Measurements from ENCODE around the gene PHTF1. TPM values are rescaled to one million over a fixed set of nuclear protein-coding genes. Genes with fewer than 3 reads are reported as not detected.

Gene PHTF1
- total and polyA plus RNA-seq, 4 donors: 9.5 to 29.7 (median 19.5) TPM

- no peak overlapping the region for H3K27ac ChIP-seq (ENCODE audit: low read depth in 1 of 2, low read length in 1 of 2)
- H3K9me3 ChIP-seq (ENCODE audit: control insufficient read depth in 4 of 4, insufficient read depth in 3 of 4, low read length in 3 of 4): no peaks in the 10 kb centered on the region
- peaks cover 0 to 7% (median 4%) of the 10 kb centered on the region in 4 donors for H3K36me3 ChIP-seq (ENCODE audit: control insufficient read depth in 4 of 4, insufficient read depth in 4 of 4, low read length in 4 of 4)
- no peak for TF ChIP-seq CTCF (IDR thresholded peaks at IDR 0.05; ENCODE audit: control extremely low read depth, extremely low read depth)
- no peak for DNase-seq
- H3K27me3 ChIP-seq (ENCODE audit: control insufficient read depth in 3 of 3, insufficient read depth in 3 of 3, low read length in 2 of 3): no peaks in the 10 kb centered on the region
- ATAC-seq (ENCODE audit: insufficient read depth, low FRiP score): no peak
- no peak overlapping the region for H3K9ac ChIP-seq (ENCODE audit: insufficient read depth in 1 of 2, low read length in 2 of 2)
- WGBS, 2 donors: 66 to 92% methylated on average over 3 of the region's 3 CpGs
- H3K4me3 ChIP-seq: no peak overlapping the region
- peaks cover 1 to 14% (median 6%) of the 10 kb centered on the region in 5 donors for H3K4me1 ChIP-seq (ENCODE audit: control insufficient read depth in 5 of 5, insufficient read depth in 5 of 5, low read length in 5 of 5)
Measured at GRCh38 chr1:113800487-113800886, 41.2 kb upstream of the PHTF1 start.

- Histone ChIP-seq H3K36me3 (ENCODE audit: control insufficient read depth in 4 of 4, insufficient read depth in 4 of 4, low read length in 4 of 4) (peaks cover 0 to 8% (median 5%) of the 10 kb centered on the region in 4 donors), H3K4me1 (ENCODE audit: control insufficient read depth in 5 of 5, insufficient read depth in 5 of 5, low read length in 5 of 5) (peaks cover 0 to 21% (median 0%) of the 10 kb centered on the region in 5 donors), H3K4me3 (no peak overlapping the region), H3K27me3 (ENCODE audit: control insufficient read depth in 3 of 3, insufficient read depth in 3 of 3, low read length in 2 of 3) (no peaks in the 10 kb centered on the region), H3K27ac (ENCODE audit: low read depth in 1 of 2, low read length in 1 of 2) (no peak overlapping the region), H3K9me3 (ENCODE audit: control insufficient read depth in 4 of 4, insufficient read depth in 3 of 4, low read length in 3 of 4) (no peaks in the 10 kb centered on the region), H3K9ac (ENCODE audit: insufficient read depth in 1 of 2, low read length in 2 of 2) (no peak overlapping the region)
- ATAC-seq (ENCODE audit: insufficient read depth, low FRiP score) (no peak), DNase-seq (no peak)
- WGBS, 2 donors: 78 to 88% methylated on average over 4 of the region's 4 CpGs
- TF ChIP-seq CTCF (IDR thresholded peaks at IDR 0.05; ENCODE audit: control extremely low read depth, extremely low read depth): no peak
Measured at GRCh38 chr1:113797472-113797871, 38.2 kb upstream of the PHTF1 start.

GRCh38 chr1:113793878-113794834 lies 34.9 kb upstream of the PHTF1 start:
- Histone ChIP-seq H3K27me3 (ENCODE audit: control insufficient read depth in 3 of 3, insufficient read depth in 3 of 3, low read length in 2 of 3) (no peaks in the 10 kb centered on the region), H3K36me3 (ENCODE audit: control insufficient read depth in 4 of 4, insufficient read depth in 4 of 4, low read length in 4 of 4) (peaks cover 0 to 11% (median 7%) of the 10 kb centered on the region in 4 donors), H3K9me3 (ENCODE audit: control insufficient read depth in 4 of 4, insufficient read depth in 3 of 4, low read length in 3 of 4) (no peaks in the 10 kb centered on the region), H3K27ac (ENCODE audit: low read depth in 1 of 2, low read length in 1 of 2) (peak overlapping the region in 1 of 2 donors; percentile 21), H3K4me3 (no peak overlapping the region), H3K4me1 (ENCODE audit: control insufficient read depth in 5 of 5, insufficient read depth in 5 of 5, low read length in 5 of 5) (peaks cover 0 to 31% (median 0%) of the 10 kb centered on the region in 5 donors), H3K9ac (ENCODE audit: insufficient read depth in 1 of 2, low read length in 2 of 2) (no peak overlapping the region)
- 80 to 92% methylated on average over 9 of the region's 9 CpGs for WGBS, 2 donors
- no peak for TF ChIP-seq CTCF (IDR thresholded peaks at IDR 0.05; ENCODE audit: control extremely low read depth, extremely low read depth)
- DNase-seq: peak; percentile 12 to 85 (median 60)
- peak; percentile 84 for ATAC-seq (ENCODE audit: insufficient read depth, low FRiP score)

Data from lung (tissue), 12 donors.